GM21447 (cell line): Measurements from ENCODE around the gene ZNF677.
"Not testable (repeated sequence)": the region's sequence is repeated elsewhere in the genome, so short reads cannot be mapped to it uniquely, and the experiment has no call there.

Experiments used
- ATAC-seq: cut with Tn5 transposase; IDR thresholded peaks from one replicate; pipeline ENCODE4 v1.9.1; 2021; ENCODE audit not compliant: unreplicated experiment

The ZNF677 gene

GRCh38 chr19:53193535-53194222 is 61.0 kb downstream of the ZNF677 start:
- no peak for ATAC-seq

- ATAC-seq: no peak
These were observed 61.7 kb downstream of the ZNF677 start, which contains the start of gene ZNF665 for GRCh38 chr19:53192771-53193534. ZNF665 (minus strand) TSS chr19:53193358; CDS start chr19:53182898, 10,460 bp downstream.

DNA sequence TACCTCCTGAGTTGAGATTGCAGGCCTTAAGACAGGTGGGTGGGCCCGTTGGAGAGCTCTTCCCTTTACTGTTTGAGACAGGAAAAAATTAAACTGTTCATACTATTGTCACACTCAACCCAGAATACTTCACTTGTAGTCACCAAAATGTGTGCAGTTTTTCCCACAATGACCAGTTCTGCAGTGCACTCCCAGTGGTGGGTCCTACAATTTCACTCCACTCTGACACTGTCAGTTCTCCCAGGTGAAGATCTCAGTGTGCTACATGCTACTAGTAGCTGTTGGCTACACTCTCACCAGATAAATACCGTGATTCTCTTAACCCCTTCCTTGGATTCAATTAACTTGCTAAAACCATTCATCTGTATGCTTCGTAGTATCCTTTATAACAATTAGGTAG is 64.4 kb downstream of the ZNF677 start:
- no peak for ATAC-seq

GRCh38 chr19:53189691-53190198 is 64.9 kb downstream of the ZNF677 start:
- ATAC-seq: not testable (repeated sequence)
